ENCODE measurements around the gene SLC26A9.

The SLC26A9 gene

DNA sequence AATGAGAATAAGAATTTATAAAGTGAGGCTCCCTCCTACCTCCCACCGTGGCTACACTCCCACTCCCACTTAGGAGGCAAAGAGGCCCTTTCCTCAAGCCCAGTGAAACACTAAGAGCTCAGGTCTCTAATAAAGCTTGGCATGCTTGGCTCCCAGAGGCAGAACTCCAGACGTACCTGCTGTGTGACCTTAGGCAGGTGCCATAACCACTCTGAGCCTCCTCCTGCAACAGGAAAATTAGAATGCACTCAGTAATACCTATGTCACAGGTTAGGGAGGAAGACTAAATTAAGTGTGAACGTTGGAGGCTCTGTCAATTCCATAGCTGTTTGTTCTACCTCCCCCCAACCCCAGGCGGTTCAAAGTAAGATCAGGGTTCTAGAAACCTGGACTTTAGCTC, 16.5 kb upstream of the SLC26A9 start:
- TF ChIP-seq, protein P1, sequence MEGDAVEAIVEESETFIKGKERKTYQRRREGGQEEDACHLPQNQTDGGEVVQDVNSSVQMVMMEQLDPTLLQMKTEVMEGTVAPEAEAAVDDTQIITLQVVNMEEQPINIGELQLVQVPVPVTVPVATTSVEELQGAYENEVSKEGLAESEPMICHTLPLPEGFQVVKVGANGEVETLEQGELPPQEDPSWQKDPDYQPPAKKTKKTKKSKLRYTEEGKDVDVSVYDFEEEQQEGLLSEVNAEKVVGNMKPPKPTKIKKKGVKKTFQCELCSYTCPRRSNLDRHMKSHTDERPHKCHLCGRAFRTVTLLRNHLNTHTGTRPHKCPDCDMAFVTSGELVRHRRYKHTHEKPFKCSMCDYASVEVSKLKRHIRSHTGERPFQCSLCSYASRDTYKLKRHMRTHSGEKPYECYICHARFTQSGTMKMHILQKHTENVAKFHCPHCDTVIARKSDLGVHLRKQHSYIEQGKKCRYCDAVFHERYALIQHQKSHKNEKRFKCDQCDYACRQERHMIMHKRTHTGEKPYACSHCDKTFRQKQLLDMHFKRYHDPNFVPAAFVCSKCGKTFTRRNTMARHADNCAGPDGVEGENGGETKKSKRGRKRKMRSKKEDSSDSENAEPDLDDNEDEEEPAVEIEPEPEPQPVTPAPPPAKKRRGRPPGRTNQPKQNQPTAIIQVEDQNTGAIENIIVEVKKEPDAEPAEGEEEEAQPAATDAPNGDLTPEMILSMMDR (conservative IDR thresholded peaks at IDR 0.05; ENCODE audit: low read depth, low read length) = no peak
- no peak for DNase-seq (ENCODE audit: low read depth)
- H3K4me3 ChIP-seq (ENCODE audit: low read length) = no peak overlapping the region

DNA sequence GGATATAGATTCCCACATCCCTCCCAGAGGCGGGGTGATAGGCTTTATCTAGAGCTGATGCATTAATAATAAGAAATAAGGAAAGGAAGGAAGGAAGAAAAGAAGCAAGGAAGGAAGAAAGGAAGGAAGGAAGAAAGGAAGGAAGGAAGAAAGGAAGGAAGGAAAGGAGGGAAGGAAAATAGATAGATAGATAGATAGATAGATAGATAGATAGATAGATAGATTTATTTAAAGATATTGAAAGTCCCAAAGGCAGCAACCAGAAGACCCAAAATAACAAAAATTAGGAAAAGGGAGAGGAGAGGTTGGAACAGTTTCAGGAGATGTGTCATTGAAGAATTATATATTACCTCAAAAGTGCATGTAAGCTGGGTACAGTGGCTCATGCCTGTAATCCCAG, 12.2 kb upstream of the SLC26A9 start:
- no peak overlapping the region for H3K4me3 ChIP-seq (ENCODE audit: low read length)
- TF ChIP-seq, protein P1 (conservative IDR thresholded peaks at IDR 0.05; ENCODE audit: low read depth, low read length) = no peak
- no peak for DNase-seq (ENCODE audit: low read depth)

DNA sequence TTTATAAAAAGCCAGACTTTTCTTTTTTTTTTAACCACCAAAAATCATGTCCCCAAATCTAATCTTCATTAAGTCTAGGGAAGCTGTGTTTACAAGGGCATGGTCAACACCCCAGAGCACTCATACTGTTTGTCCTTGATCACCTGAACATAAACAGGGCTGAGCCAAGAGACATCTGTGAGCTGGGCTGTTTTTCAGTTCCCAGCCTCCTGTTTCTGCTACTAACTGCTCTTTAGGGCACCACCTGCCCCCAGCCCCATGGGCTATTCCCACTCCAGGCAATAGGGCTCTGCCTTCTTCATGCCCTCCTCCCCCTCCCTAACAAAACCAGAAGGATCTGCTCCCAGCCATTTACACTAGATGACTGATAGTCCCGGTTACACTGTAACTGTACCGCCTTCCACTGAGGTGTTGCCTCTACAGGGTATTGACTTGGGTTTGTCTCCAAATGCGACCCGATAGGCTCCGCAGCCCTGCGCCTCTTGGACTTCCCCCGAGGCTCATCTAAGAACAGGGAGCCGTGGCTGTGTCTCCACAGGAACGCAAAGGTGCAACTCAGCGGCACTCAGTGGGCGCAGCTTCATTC, 11.7 kb upstream of the SLC26A9 start:
- no peak for DNase-seq (ENCODE audit: low read depth)
- TF ChIP-seq, protein P1 (conservative IDR thresholded peaks at IDR 0.05; ENCODE audit: low read depth, low read length) = no peak
- no peak overlapping the region for H3K4me3 ChIP-seq (ENCODE audit: low read length)

DNA sequence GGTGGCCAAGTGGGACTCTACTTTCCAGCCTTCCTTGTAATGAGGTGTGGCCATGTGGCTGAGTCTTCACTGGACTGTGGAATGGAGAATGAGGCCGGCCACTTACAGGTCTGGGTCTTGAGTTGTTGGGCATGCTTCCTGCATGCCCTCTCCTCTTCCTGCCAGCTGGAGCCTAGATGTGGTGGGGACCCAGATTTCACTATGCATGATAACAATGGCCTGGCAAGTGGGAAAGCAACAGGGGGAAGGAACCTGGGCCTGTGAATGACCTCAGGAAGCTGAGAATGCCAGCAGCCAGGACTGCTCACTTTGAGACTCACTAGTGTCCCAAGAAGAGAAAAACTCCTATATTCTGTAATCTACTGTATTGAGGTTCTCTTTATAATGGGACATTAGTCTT, 8.5 kb upstream of the SLC26A9 start:
- TF ChIP-seq, protein P1 (conservative IDR thresholded peaks at IDR 0.05; ENCODE audit: low read depth, low read length) = no peak
- no peak for DNase-seq (ENCODE audit: low read depth)
- H3K4me3 ChIP-seq (ENCODE audit: low read length) = no peak overlapping the region

DNA sequence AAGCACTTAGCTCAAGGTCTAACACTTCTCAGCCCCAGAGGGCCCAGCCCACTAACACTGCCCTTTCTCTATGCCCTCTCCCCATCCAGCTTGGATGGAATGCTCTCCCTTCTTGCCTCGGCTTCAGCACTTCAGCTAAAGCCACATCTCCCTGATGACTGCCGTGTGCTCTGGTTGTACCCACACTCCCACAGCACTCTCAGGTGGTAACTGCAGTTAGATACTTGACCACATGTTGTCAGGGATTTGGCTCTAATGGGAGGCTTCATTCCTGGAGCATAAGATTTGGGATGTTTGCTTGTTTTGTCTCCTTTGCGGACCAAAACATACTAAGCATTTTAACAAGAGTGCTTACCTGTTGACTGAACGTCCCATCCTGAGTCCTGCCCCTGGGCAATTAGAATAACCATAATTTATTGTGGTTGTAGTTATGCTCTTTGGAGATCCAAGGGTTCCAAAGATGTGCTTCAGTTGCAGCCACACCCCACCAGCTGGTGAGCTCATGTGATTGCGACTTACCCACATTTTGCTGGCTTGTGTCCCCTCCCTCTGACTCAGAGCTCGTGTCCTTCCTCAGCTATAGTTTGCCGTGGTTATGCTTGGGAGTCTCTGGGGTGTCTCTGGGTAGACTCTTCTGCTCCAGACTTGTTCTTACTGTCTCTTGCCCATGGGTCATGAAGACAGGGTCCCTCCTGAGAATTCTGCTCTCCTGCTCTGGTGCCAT, 7.7 kb upstream of the SLC26A9 start:
- DNase-seq (ENCODE audit: low read depth) = no peak
- no peak overlapping the region for H3K4me3 ChIP-seq (ENCODE audit: low read length)
- TF ChIP-seq, protein P1 (conservative IDR thresholded peaks at IDR 0.05; ENCODE audit: low read depth, low read length) = no peak

DNA sequence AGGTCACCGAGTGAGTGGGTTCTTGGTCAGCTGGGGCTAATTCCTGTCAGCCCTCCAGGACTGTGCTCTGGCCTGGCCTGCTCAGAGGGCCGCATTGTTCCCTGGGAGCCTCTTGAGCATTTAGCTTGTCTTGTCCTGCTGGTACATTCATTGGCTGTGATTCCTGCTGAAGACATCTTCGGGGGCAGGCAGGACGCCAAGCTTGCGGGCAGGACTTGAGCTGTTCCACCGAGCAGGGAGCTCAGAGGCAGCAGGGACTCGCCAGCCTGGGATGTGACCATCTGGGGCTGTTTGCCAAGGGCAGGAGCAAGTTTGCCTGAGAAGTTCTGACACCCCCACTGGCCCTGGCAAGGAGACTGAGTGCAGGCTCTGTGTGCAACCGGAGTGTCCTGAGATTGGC, 7.0 kb upstream of the SLC26A9 start:
- TF ChIP-seq, protein P1 (conservative IDR thresholded peaks at IDR 0.05; ENCODE audit: low read depth, low read length) = no peak
- no peak for DNase-seq (ENCODE audit: low read depth)
- H3K4me3 ChIP-seq (ENCODE audit: low read length) = no peak overlapping the region

DNA sequence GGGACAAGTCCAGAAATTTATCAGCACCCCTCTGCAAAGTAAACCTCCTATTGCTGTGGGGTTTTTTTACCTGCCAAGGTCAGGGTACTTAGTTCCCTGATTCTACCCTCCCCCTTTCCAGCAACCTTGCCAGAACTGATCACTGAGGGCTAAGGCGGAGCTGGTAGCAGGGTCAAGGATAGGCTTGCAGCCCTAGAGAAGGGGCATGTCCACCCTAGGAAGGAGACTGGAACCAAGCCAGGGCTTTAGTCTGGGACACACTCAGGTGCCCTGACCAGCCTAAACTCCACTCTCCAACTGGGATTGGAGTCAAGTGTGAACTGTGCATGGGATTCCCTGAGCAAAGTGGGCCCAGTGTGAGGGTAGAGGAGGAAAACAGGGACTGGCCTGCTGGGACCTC, 6.5 kb upstream of the SLC26A9 start:
- DNase-seq (ENCODE audit: low read depth) = no peak
- H3K4me3 ChIP-seq (ENCODE audit: low read length) = no peak overlapping the region
- TF ChIP-seq, protein P1 (conservative IDR thresholded peaks at IDR 0.05; ENCODE audit: low read depth, low read length) = no peak
